VCaP (cell line): ENCODE results near the gene RALA.
"Not testable (repeated sequence)": the region's sequence is repeated elsewhere in the genome, so short reads cannot be mapped to it uniquely, and the experiment has no call there.

Experiments used
- H3K27ac ChIP-seq: fragments of 450-650 bp; 2 replicates; pipeline ENCODE4 v1.5.1; 2017
- TF ChIP-seq, protein P1 (sequence below): fragments of 450-650 bp; conservative IDR thresholded peaks from 2 replicates; pipeline ENCODE4 v1.5.1; 2017; ENCODE audit warnings: mild to moderate bottlenecking, moderate library complexity

Gene RALA

DNA sequence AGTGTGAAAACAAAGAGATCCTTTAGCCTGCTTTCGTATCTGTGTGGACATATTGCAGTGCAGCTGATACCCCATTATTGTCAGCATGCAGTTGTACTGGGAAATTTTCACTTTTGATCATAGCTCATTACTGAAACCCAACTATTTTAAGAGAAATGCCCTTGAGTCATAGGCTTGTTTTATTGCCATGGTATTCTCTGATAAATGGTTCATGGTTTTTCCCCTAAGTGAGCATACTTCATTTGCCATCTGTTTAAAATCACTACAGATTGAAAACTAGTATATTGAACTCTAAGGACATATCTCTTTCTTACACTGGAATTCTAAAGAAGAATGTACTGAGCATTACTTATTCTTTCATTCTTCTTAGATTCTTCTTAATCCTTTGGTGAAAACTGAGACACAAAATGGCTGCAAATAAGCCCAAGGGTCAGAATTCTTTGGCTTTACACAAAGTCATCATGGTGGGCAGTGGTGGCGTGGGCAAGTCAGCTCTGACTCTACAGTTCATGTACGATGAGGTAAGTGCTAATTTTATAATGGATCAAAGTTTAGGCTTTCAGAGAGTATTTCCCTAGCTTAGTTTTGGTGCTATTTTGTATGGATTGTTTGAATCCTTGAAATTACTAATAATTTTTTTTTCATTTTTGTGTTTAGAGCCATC, 63.0 kb downstream of the RALA start:
- TF ChIP-seq, protein P1, sequence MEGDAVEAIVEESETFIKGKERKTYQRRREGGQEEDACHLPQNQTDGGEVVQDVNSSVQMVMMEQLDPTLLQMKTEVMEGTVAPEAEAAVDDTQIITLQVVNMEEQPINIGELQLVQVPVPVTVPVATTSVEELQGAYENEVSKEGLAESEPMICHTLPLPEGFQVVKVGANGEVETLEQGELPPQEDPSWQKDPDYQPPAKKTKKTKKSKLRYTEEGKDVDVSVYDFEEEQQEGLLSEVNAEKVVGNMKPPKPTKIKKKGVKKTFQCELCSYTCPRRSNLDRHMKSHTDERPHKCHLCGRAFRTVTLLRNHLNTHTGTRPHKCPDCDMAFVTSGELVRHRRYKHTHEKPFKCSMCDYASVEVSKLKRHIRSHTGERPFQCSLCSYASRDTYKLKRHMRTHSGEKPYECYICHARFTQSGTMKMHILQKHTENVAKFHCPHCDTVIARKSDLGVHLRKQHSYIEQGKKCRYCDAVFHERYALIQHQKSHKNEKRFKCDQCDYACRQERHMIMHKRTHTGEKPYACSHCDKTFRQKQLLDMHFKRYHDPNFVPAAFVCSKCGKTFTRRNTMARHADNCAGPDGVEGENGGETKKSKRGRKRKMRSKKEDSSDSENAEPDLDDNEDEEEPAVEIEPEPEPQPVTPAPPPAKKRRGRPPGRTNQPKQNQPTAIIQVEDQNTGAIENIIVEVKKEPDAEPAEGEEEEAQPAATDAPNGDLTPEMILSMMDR: no peak
- H3K27ac ChIP-seq: no peak overlapping the region

DNA sequence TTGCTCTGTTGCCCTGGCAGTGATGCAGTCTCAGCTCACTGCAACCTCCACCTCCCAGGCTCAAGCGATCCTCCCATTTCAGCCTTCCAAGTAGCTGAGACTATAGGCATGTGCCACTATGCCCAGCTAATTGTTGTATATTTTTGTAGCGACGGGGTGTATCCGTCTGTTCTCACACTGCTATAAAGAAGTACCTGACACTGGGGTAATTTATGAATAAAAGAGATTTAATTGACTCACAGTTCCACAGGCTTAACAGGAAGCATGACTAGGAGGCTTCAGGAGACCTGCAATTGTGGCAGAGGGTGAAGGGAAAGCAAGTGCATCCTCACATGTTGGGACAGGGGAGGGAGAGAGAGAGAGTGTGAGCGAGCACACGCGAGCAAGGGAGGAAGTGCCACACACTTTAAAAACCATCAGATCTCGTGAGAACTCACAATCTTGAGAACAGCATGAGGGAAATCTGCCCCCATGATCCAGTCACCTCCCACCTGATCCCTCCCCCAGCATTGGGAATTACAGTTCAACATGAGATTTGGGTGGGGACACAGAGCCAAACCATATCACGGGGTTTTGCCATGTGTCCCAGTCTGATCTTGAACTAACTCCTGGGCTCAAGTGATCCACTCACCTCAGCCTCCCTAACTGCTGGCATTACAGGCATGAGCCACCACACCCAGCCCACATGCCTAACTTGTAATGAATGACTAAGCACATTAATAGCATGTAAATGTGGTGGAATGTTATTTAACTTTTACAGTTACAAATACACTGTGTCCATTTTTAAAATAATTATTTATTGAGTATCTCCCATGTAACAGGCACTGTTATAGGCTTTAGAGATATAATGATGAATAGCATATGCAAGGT, 65.5 kb downstream of the RALA start:
- TF ChIP-seq, protein P1: no peak
- no peak overlapping the region for H3K27ac ChIP-seq

DNA sequence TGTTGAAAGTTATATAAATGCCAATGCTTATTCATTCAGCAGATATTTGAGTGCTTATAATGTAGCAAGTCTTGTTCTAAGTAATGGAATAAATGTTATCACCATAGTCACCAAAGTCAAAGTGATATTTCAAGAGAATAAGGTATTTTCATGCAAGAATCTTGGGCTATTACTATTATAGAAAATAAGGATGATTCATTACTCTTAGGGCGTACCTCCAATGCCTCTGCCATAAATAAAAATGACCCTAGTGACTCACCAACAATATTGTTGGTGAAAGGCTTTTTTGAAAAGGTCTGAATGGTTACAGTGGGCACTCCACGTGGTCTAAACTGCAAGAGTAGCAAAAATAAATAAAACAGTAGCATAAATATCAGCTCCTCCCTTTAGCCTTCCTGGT, 68.4 kb downstream of the RALA start:
- H3K27ac ChIP-seq: no peak overlapping the region
- TF ChIP-seq, protein P1: no peak

DNA sequence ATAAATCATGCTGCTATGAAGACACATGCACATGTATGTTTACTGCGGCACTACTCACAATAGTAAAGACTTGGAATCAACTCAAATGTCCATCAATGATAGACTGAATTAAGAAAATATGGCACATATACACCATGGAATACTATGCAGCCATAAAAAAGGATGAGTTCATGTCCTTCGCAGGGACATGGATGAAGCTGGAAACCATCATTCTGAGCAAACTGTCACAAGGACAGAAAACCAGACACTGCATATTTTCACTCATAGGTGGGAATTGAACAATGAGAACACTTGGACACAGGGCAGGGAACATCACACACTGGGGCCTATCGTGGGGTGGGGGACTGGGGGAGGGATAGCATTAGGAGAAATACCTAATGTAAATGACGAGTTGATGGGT, 69.7 kb downstream of the RALA start:
- H3K27ac ChIP-seq: not testable (repeated sequence)

DNA sequence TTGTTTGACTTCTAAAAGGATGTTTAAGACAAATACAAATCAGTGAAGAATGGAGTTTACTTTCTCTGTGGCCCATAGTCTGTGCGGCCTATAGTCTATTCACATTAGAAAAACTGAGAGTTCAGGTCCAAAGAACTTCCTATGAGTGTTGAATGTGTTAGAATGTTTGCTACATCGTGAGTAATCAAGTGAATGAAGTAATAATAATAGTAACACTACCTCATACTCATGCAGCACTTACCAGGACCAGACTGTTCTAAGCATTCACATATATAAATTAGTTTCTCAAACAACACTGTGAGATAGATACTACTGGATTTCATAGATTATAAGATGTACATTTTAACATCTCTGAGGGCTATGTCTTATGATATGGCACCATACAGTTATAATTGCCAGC, 70.4 kb downstream of the RALA start:
- TF ChIP-seq, protein P1: no peak

DNA sequence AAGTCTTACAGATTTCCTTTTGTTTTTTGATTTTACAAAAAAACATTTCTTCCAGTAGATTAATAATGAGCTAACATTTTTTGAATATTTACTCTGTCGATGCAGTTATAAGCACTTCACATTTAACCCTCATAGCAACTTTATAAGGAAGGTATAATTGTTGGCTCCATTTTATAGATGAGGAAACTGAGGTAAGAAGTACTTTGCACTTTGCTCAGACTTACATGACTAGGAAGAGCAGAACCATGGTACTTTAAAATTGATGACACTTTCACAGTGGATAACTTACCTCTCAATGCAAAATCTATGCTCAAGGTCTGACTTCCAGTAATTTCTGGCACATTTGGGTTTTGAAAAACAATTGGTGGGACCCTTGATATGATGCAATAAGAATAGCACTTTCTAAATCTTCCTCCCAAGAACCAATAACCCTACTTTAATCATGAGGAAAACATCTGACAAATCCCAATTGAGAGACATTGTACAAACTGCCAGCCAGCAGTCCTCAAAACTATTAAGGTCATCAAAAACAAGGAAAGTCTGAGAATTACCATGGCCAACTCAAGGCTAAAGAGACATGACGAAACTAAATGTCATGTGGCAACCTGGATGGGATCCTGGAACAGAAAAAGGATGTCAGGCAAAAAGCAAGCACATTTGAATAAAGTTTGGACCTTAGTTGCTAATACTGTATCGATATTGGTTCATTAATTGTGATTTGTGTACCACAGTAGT, 72.6 kb downstream of the RALA start:
- H3K27ac ChIP-seq: no peak overlapping the region
- TF ChIP-seq, protein P1: no peak

More for the DNA sequence above, 70.4 kb downstream of the RALA start:
- no peak overlapping the region for H3K27ac ChIP-seq

DNA sequence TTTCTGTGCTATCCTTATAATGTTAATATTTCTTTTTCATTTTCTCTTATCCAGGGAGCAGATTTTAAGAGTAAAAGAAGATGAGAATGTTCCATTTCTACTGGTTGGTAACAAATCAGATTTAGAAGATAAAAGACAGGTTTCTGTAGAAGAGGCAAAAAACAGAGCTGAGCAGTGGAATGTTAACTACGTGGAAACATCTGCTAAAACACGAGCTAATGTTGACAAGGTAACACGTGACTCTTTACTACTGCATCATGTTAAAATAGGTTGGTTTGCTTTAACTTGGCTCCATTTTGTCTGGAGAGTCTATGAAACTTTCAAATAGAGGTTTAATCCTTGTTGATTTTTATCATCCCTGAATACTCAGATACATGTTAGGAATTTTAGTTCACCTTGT, 73.3 kb downstream of the RALA start:
- TF ChIP-seq, protein P1: no peak
- H3K27ac ChIP-seq: no peak overlapping the region
